ENCODE measurements around the gene MDP1.

DNA sequence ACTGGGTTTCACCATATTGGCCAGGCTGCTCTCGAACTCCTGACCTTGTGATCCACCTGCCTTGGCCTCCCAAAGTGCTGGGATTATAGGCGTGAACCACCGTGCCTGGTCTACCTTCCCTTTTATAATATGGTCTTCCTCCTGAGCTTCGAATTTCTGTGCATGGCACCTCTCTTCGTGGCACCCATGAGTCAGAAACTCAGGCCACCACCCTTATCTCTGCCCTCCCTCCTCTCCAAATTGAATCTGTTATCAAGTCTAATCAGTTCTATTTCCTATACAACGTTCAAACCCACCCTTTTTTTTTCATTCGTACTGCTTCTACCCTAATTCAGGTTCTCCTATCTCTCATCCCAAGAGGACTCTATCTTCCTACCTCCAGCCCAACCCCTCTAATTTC is 31.6 kb upstream of the MDP1 start:
- TF ChIP-seq, protein P1, sequence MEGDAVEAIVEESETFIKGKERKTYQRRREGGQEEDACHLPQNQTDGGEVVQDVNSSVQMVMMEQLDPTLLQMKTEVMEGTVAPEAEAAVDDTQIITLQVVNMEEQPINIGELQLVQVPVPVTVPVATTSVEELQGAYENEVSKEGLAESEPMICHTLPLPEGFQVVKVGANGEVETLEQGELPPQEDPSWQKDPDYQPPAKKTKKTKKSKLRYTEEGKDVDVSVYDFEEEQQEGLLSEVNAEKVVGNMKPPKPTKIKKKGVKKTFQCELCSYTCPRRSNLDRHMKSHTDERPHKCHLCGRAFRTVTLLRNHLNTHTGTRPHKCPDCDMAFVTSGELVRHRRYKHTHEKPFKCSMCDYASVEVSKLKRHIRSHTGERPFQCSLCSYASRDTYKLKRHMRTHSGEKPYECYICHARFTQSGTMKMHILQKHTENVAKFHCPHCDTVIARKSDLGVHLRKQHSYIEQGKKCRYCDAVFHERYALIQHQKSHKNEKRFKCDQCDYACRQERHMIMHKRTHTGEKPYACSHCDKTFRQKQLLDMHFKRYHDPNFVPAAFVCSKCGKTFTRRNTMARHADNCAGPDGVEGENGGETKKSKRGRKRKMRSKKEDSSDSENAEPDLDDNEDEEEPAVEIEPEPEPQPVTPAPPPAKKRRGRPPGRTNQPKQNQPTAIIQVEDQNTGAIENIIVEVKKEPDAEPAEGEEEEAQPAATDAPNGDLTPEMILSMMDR (IDR thresholded peaks at IDR 0.05; ENCODE audit: low read length): no peak
- no peak for TF ChIP-seq EZH2 (optimal IDR thresholded peaks at IDR 0.05; ENCODE audit: low read depth, low read length)
- no peak for TF ChIP-seq EZH2phosphoT487 (IDR thresholded peaks at IDR 0.05; ENCODE audit: low read length)

All from MM.1S (cell line).